IMR-90 (cell line): ENCODE data around the gene DCC.

Source experiments
- BHLHE40 ChIP-seq: fragments of 150-350 bp; IDR thresholded peaks from 2 replicates; pipeline ENCODE4 v1.6.1; 2016; ENCODE audit warnings: mild to moderate bottlenecking, low read depth, low read length
- CEBPB ChIP-seq: IDR thresholded peaks from 2 replicates; pipeline ENCODE4 v1.6.1; 2012; ENCODE audit warnings: low read depth, low read length, improper control_type of control experiment
- CTCF ChIP-seq: conservative IDR thresholded peaks from 2 replicates; pipeline ENCODE4 v1.5.1; 2012; ENCODE audit warnings: mild to moderate bottlenecking, low read depth, low read length, improper control_type of control experiment
- ELK1 ChIP-seq: fragments of 150-350 bp; IDR thresholded peaks from 2 replicates; pipeline ENCODE4 v1.6.1; 2016; ENCODE audit warnings: low read depth, mild to moderate bottlenecking, low read length, moderate library complexity, borderline replicate concordance
- FOS ChIP-seq: fragments of 150-350 bp; IDR thresholded peaks from 2 replicates; pipeline ENCODE4 v1.6.1; 2016; ENCODE audit warnings: low read depth, low read length
- MAFK ChIP-seq: IDR thresholded peaks from 2 replicates; pipeline ENCODE4 v1.6.1; 2012; ENCODE audit warnings: low read depth, low read length, improper control_type of control experiment
- MAZ ChIP-seq: IDR thresholded peaks from 2 replicates; pipeline ENCODE4 v1.6.1; 2012; ENCODE audit warnings: low read depth, mild to moderate bottlenecking, low read length, improper control_type of control experiment, moderate library complexity, borderline replicate concordance
- MXI1 ChIP-seq: IDR thresholded peaks from 2 replicates; pipeline ENCODE4 v1.6.1; 2012; ENCODE audit warnings: low read depth, mild to moderate bottlenecking, low read length, moderate library complexity, borderline replicate concordance
- POLR2A ChIP-seq: IDR thresholded peaks from 2 replicates; pipeline ENCODE4 v1.6.1; 2012; ENCODE audit warnings: mild to moderate bottlenecking, low read depth, low read length
- RAD21 ChIP-seq: IDR thresholded peaks from 2 replicates; pipeline ENCODE4 v1.6.1; 2012; ENCODE audit warnings: low read length, improper control_type of control experiment
- RCOR1 ChIP-seq: IDR thresholded peaks from 2 replicates; pipeline ENCODE4 v1.6.1; 2012; ENCODE audit warnings: mild to moderate bottlenecking, low read length, improper control_type of control experiment; ENCODE audit not compliant: insufficient replicate concordance
- RFX5 ChIP-seq: IDR thresholded peaks from 2 replicates; pipeline ENCODE4 v1.8.0; 2012; ENCODE audit warnings: low read depth, mild to moderate bottlenecking, low read length, moderate library complexity
- SMC3 ChIP-seq: fragments of 150-350 bp; IDR thresholded peaks from 2 replicates; pipeline ENCODE4 v1.6.1; 2016; ENCODE audit warnings: low read depth, mild to moderate bottlenecking, antibody characterized with exemption, low read length, moderate library complexity
- USF2 ChIP-seq: fragments of 150-350 bp; IDR thresholded peaks from 2 replicates; pipeline ENCODE4 v1.6.1; 2017; ENCODE audit warnings: mild to moderate bottlenecking, antibody characterized with exemption, low read length, low read depth

DNA sequence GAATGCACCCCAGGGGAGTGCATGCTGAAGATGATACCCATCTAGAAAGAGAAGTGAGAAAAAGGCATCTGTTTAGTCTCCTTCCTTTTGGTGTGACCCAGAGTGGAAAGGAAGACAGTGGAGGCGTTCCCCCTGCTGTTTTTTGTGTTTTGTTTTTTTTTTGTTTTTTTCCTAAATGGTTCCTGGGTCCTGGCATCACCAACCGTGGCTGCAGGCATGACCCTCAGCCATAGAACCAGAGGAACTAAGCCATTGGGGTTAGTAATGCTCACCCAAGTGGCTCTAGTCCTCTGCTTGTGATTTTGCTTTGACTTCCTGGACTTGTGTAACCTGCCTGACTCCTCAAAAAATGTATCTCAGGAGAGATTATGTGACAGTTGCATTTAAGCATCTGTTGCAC is 451.3 kb downstream of the DCC start:
- TF ChIP-seq POLR2A: no peak
- no peak for TF ChIP-seq FOS
- TF ChIP-seq CTCF: no peak
- TF ChIP-seq USF2: no peak
- no peak for TF ChIP-seq CEBPB
- TF ChIP-seq RAD21: no peak
- TF ChIP-seq MAZ: no peak
- no peak for TF ChIP-seq RCOR1
- no peak for TF ChIP-seq MAFK
- TF ChIP-seq BHLHE40: no peak
- TF ChIP-seq SMC3: no peak
- TF ChIP-seq RFX5: no peak
- TF ChIP-seq MXI1: no peak
- no peak for TF ChIP-seq ELK1
